ENCODE measurements around the gene TMOD1.

DNA sequence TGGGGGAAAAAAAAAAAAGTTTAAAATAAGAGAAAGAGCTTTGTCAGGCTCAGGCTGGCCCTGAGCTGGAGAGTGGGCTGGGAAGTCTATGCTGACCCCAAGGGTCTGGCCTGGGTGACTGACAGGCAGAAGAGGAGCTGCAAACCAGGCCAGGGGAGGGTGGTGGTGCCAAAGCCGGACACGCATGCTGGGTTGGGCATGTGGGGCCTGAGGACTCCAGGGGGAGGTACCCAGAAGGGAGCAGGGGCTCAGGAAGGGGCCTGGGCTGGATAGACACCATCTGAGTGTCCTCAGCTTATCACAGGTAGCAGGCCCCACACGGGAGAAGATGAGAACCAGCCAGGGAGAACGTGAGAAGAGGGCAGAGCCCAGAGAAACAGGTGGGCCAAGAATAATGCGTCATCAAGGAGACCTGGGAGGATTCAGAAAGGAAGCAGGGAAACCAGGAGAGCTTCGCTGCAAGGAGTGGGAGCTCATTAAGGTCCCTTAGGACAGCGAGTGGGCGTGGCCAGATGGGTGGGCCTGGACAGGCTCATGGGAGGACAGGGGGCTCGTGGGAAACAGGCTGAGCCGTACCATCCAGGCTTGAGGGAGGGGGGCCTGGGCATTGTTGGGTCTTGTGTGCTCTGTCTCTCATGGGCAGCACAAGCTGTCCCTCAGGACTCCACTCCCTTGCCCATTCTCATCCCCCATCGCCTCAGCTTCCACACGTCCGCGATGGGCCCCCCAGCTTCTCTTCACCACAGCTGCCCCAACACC, 16.0 kb downstream of the TMOD1 start:
- TF ChIP-seq, protein P1, sequence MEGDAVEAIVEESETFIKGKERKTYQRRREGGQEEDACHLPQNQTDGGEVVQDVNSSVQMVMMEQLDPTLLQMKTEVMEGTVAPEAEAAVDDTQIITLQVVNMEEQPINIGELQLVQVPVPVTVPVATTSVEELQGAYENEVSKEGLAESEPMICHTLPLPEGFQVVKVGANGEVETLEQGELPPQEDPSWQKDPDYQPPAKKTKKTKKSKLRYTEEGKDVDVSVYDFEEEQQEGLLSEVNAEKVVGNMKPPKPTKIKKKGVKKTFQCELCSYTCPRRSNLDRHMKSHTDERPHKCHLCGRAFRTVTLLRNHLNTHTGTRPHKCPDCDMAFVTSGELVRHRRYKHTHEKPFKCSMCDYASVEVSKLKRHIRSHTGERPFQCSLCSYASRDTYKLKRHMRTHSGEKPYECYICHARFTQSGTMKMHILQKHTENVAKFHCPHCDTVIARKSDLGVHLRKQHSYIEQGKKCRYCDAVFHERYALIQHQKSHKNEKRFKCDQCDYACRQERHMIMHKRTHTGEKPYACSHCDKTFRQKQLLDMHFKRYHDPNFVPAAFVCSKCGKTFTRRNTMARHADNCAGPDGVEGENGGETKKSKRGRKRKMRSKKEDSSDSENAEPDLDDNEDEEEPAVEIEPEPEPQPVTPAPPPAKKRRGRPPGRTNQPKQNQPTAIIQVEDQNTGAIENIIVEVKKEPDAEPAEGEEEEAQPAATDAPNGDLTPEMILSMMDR (IDR thresholded peaks at IDR 0.05), result no peak
- TF ChIP-seq POLR2AphosphoS5 (IDR thresholded peaks at IDR 0.05), result no peak
- no peak for TF ChIP-seq POLR2A (IDR thresholded peaks at IDR 0.05)
